ENCODE results near the gene SYT15.

Gene SYT15

DNA sequence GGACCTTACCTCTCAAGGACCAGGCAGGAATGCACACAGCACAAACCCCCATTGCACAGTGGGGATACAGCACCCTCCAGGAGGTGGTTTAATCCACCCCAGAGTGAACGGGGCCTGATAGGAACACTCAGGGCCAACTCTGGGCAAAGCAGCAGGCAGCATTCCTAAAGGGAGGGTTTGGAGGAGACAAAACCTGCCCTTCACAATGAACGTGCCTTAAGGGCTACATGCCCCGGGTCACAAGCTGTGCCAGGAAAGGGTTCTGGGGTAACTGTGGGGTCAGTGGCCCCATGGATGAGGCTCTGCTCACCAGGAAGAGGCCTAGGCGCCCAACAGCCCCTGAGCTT lies 23.6 kb upstream of the SYT15 start:
- Histone ChIP-seq H3F3A (ENCODE audit: control insufficient read depth, insufficient read depth) (no peaks in the 10 kb centered on the region), H3K79me2 (ENCODE audit: control insufficient read depth, low read length) (no peaks in the 10 kb centered on the region), H4K20me1 (ENCODE audit: control insufficient read depth, insufficient read depth, low read depth, low read length) (no peaks in the 10 kb centered on the region; the same call in 1 of the 2 replicates), H3K9me3 (ENCODE audit: control insufficient read depth, insufficient read depth, low read length) (no peaks in the 10 kb centered on the region), H3K4me1 (ENCODE audit: control insufficient read depth, low read length) (no peaks in the 10 kb centered on the region), H3K4me2 (ENCODE audit: low read length) (no peak overlapping the region), H3K36me3 (ENCODE audit: control insufficient read depth, low read length) (no peaks in the 10 kb centered on the region), H3K27me3 (ENCODE audit: control insufficient read depth, low read length) (no peaks in the 10 kb centered on the region; the same call in 1 of the 2 replicates), H3K9me2 (replicated peaks; ENCODE audit: control insufficient read depth, low read length) (no peaks in the 10 kb centered on the region), H3K27ac (ENCODE audit: low read depth, low read length) (no peak overlapping the region), H3K4me3 (ENCODE audit: low read length) (no peak overlapping the region)
- TF ChIP-seq, protein P1, sequence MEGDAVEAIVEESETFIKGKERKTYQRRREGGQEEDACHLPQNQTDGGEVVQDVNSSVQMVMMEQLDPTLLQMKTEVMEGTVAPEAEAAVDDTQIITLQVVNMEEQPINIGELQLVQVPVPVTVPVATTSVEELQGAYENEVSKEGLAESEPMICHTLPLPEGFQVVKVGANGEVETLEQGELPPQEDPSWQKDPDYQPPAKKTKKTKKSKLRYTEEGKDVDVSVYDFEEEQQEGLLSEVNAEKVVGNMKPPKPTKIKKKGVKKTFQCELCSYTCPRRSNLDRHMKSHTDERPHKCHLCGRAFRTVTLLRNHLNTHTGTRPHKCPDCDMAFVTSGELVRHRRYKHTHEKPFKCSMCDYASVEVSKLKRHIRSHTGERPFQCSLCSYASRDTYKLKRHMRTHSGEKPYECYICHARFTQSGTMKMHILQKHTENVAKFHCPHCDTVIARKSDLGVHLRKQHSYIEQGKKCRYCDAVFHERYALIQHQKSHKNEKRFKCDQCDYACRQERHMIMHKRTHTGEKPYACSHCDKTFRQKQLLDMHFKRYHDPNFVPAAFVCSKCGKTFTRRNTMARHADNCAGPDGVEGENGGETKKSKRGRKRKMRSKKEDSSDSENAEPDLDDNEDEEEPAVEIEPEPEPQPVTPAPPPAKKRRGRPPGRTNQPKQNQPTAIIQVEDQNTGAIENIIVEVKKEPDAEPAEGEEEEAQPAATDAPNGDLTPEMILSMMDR (IDR thresholded peaks at IDR 0.05; ENCODE audit: low read depth, low read length, poor library complexity, severe bottlenecking): no peak
- TF ChIP-seq EZH2phosphoT487 (IDR thresholded peaks at IDR 0.05; ENCODE audit: borderline replicate concordance, low read length): no peak

DNA sequence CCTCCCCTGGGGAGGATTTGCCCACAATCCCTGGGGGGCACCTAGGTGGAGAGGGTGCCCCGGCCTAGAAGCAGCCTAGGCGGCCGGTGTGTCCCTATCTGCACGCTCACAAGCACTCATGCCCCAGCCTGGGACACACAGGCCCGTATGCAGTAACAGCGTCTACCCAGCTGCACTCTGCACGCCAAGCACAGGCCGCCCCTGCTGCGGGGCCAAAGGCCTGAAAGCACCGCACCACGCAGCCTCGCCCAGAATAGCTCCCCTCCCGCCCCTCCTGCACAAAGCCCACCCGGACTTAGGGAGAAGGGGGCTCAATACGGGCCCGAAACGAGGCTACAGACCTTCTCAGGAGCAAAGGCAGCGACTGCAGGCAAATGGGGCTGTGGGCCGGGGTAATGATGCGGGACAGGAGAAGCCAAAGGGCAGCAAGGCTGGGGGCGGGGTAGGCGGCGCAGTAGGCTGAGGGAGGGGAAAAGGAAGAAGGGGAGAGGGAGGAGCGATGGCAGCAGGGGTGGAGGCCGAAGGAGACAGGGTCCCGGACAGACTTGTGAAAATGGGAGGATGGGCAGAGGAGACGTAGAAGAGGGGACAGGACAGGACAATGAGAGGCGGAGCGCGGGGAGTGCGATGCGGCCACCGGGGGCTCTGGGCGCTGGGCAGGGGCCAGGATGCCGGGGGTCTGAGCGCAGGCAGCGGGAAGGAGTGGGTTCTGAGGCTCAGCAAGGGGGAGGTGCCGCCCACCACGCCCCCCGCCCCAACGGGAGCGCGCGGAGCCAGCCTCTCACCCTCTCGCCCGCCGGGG lies 23.0 kb upstream of the SYT15 start:
- Histone ChIP-seq H3K9me2 (replicated peaks; ENCODE audit: control insufficient read depth, low read length) (no peaks in the 10 kb centered on the region), H3K27me3 (ENCODE audit: control insufficient read depth, low read length) (peaks cover 5% of the 10 kb centered on the region), H3K4me1 (ENCODE audit: control insufficient read depth, low read length) (no peaks in the 10 kb centered on the region), H3K9me3 (ENCODE audit: control insufficient read depth, insufficient read depth, low read length) (no peaks in the 10 kb centered on the region), H3K4me3 (ENCODE audit: low read length) (no peak overlapping the region), H3K36me3 (ENCODE audit: control insufficient read depth, low read length) (no peaks in the 10 kb centered on the region), H3K27ac (ENCODE audit: low read depth, low read length) (no peak overlapping the region), H3K79me2 (ENCODE audit: control insufficient read depth, low read length) (no peaks in the 10 kb centered on the region), H3F3A (ENCODE audit: control insufficient read depth, insufficient read depth) (no peaks in the 10 kb centered on the region), H4K20me1 (ENCODE audit: control insufficient read depth, insufficient read depth, low read depth, low read length) (no peaks in the 10 kb centered on the region; the same call in 1 of the 2 replicates), H3K4me2 (ENCODE audit: low read length) (no peak overlapping the region)
- TF ChIP-seq, protein P1 (IDR thresholded peaks at IDR 0.05; ENCODE audit: low read depth, low read length, poor library complexity, severe bottlenecking): no peak
- TF ChIP-seq EZH2phosphoT487 (IDR thresholded peaks at IDR 0.05; ENCODE audit: borderline replicate concordance, low read length): no peak

DNA sequence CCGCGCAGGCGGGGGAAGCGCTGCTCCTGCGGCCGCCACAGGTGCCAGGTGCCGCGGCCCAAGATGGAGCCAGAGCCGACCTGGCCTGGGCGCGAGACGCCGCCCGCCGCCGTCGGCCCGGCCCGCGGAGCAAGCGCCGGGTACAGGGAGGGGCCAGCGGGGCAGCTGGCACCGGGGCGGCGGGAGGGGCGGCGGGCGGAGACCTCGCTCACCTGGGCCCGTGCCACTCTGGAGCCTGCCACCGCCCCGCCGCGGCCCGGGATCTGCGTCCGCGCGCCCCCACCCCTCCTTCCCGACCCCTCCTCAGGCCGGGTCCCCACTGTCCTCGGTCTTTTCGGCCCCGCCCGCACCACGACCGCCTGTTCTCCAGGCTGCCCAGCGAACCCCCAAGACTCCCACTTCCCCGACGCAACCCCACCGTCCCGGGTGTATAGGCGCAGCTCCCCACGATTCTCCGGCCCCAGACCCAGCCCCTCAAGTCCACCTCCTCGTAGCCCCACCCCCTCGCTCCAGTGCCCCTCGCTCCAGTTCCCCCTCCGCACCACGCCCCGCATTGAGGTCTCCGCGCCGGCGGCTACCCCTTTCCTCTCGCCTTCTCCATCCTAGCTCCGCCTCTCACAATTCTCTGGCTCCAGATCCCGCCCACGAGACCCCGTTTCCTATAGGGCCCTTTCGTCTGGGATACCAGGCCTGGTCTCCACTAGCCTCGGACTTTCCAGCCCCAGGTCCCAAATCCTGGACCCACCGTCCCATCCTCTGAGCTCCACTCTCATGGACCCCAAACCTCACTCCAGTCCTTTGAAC lies 22.2 kb upstream of the SYT15 start, which contains the start of gene GPRIN2:
Gene GPRIN2 (minus strand): TSS at position 144 of the 804 bp plus-strand sequence. CDS start 5,922 bp downstream, outside the sequence.
- H3K9me3 ChIP-seq (ENCODE audit: control insufficient read depth, insufficient read depth, low read length): no peaks in the 10 kb centered on the region

More for the DNA sequence above, 22.2 kb upstream of the SYT15 start, which contains the start of gene GPRIN2:
- H4K20me1 ChIP-seq (ENCODE audit: control insufficient read depth, insufficient read depth, low read depth, low read length): no peaks in the 10 kb centered on the region; the same call in 1 of the 2 replicates
- H3K27me3 ChIP-seq (ENCODE audit: control insufficient read depth, low read length): peaks cover 9% of the 10 kb centered on the region
- no peak within 1 kb of the TSS for H3K4me2 ChIP-seq (ENCODE audit: low read length)
- no peaks in the 10 kb centered on the region for H3F3A ChIP-seq (ENCODE audit: control insufficient read depth, insufficient read depth)
- H3K36me3 ChIP-seq (ENCODE audit: control insufficient read depth, low read length): no peaks in the 10 kb centered on the region
- H3K4me1 ChIP-seq (ENCODE audit: control insufficient read depth, low read length): no peaks in the 10 kb centered on the region
- no peaks in the 10 kb centered on the region for H3K9me2 ChIP-seq (replicated peaks; ENCODE audit: control insufficient read depth, low read length)
- no peak within 1 kb of the TSS for H3K4me3 ChIP-seq (ENCODE audit: low read length)
- H3K79me2 ChIP-seq (ENCODE audit: control insufficient read depth, low read length): no peaks in the 10 kb centered on the region
- TF ChIP-seq, protein P1 (IDR thresholded peaks at IDR 0.05; ENCODE audit: low read depth, low read length, poor library complexity, severe bottlenecking): no peak
- no peak for TF ChIP-seq EZH2phosphoT487 (IDR thresholded peaks at IDR 0.05; ENCODE audit: borderline replicate concordance, low read length)
- no peak within 1 kb of the TSS for H3K27ac ChIP-seq (ENCODE audit: low read depth, low read length)
